HL-60 (cell line): ENCODE measurements around the gene RENBP.

Source experiments
- CTCF ChIP-seq: IDR thresholded peaks from one replicate; pipeline ENCODE4 v1.5.1; 2011; ENCODE audit warnings: low read length, control low read depth, inconsistent platforms; ENCODE audit not compliant: insufficient read depth
- GABPA ChIP-seq: IDR thresholded peaks from 2 replicates; pipeline ENCODE4 v1.6.1; 2012; ENCODE audit warnings: low read depth
- POLR2AphosphoS5 ChIP-seq: IDR thresholded peaks from 2 replicates; pipeline ENCODE4 v1.6.1; 2012; ENCODE audit warnings: low read depth
- TF ChIP-seq, protein P1 (sequence below): IDR thresholded peaks from 2 replicates; pipeline ENCODE4 v1.6.1; 2012; ENCODE audit warnings: low read depth; ENCODE audit not compliant: insufficient replicate concordance

DNA sequence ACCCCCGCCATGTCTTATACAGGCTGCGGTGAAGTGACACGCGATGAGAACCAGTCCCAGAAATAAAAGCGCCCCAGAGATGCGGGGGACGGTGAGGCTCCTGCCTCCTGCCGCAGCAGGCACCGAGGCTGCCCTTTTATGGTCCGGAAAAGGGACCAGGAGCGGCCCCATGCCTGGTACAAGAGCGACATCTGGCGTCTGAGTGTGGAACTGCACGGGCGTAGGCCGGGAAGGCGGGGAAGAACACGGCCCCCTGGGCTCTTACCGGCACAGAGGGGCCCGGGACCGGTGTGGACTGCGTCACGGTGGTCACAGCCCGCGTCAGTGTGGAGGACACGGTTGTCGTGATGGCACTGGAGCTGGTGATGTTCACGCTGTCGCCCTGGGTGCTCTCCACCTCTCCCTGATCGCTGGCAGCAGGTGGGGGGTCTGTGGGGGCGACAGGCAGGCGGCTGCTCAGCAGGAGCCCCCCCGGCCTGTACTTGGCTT, 8.9 kb upstream of the RENBP start:
- TF ChIP-seq CTCF, result peak; percentile 71
- no peak; the same call in 1 of the 2 replicates for TF ChIP-seq POLR2AphosphoS5
- TF ChIP-seq, protein P1, sequence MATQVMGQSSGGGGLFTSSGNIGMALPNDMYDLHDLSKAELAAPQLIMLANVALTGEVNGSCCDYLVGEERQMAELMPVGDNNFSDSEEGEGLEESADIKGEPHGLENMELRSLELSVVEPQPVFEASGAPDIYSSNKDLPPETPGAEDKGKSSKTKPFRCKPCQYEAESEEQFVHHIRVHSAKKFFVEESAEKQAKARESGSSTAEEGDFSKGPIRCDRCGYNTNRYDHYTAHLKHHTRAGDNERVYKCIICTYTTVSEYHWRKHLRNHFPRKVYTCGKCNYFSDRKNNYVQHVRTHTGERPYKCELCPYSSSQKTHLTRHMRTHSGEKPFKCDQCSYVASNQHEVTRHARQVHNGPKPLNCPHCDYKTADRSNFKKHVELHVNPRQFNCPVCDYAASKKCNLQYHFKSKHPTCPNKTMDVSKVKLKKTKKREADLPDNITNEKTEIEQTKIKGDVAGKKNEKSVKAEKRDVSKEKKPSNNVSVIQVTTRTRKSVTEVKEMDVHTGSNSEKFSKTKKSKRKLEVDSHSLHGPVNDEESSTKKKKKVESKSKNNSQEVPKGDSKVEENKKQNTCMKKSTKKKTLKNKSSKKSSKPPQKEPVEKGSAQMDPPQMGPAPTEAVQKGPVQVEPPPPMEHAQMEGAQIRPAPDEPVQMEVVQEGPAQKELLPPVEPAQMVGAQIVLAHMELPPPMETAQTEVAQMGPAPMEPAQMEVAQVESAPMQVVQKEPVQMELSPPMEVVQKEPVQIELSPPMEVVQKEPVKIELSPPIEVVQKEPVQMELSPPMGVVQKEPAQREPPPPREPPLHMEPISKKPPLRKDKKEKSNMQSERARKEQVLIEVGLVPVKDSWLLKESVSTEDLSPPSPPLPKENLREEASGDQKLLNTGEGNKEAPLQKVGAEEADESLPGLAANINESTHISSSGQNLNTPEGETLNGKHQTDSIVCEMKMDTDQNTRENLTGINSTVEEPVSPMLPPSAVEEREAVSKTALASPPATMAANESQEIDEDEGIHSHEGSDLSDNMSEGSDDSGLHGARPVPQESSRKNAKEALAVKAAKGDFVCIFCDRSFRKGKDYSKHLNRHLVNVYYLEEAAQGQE, result no peak
- TF ChIP-seq GABPA, result no peak
